Right lobe of liver (tissue), 6 donors: Measurements from ENCODE around the gene CNTN5. TPM values are rescaled to one million over a fixed set of nuclear protein-coding genes. Genes with fewer than 3 reads are reported as not detected.

Experiments used
- ATAC-seq, 4 donors: fragments of 200-7000 bp; cut with Tn5 transposase; one replicate each; pipeline ENCODE4 v1.9.1; 2020; ENCODE audit warnings: mild to moderate bottlenecking in 4 of 4, moderate library complexity in 4 of 4
- DNase-seq, 3 donors: peaks; one replicate each; pipeline ENCODE4 v3.0.0-alpha.2; 2020
- H3K27ac ChIP-seq, 3 donors: fragments of 200-600 bp; one replicate each; pipeline ENCODE4 v1.8.0; 2022
- H3K27me3 ChIP-seq, 2 donors: fragments of 200-600 bp; one replicate each; pipeline ENCODE4 v1.8.0; 2022
- H3K36me3 ChIP-seq, 4 donors: fragments of 200-600 bp; sonication (generic) in 1 of 4; one replicate each; pipeline versions ENCODE4 v1.5.1 to v1.8.0; 2017 to 2022; ENCODE audit warnings: control low read depth in 1 of 4
- H3K4me1 ChIP-seq, 4 donors: fragments of 200-600 bp; sonication (generic) in 1 of 4; one replicate each; pipeline versions ENCODE4 v1.5.1 to v1.8.0; 2017 to 2022; ENCODE audit warnings: control low read depth in 1 of 4
- H3K4me3 ChIP-seq, 3 donors: fragments of 200-600 bp; one replicate each; pipeline ENCODE4 v1.8.0; 2022
- H3K9me3 ChIP-seq, 4 donors: fragments of 200-600 bp; sonication (generic) in 1 of 4; one replicate each; pipeline versions ENCODE4 v1.5.1 to v1.8.0; 2017 to 2022; ENCODE audit warnings: control low read depth in 1 of 4
- CTCF ChIP-seq, 4 donors: fragments of 200-600 bp in 3 of 4; fragments of 450-650 bp in 1 of 4; IDR thresholded peaks; one replicate each; pipeline versions ENCODE4 v1.5.1 to v1.8.0; 2016 to 2022; ENCODE audit warnings: antibody characterized with exemption in 4 of 4, mild to moderate bottlenecking in 2 of 4
- POLR2A ChIP-seq: fragments of 450-650 bp; IDR thresholded peaks from one replicate; pipeline ENCODE4 v1.6.1; 2017; ENCODE audit warnings: antibody characterized with exemption, mild to moderate bottlenecking
- WGBS: methylation state at CpG from one replicate; pipeline ENCODE4 v1.1.6; 2018; ENCODE audit warnings: low coverage, low lambda C conversion rate; ENCODE audit not compliant: insufficient coverage; ENCODE audit errors: missing lambda C conversion rate; 5-methylcytosine and 5-hydroxymethylcytosine counted together
- intact Hi-C, 2 donors: fragments of 100-400 bp; cut with DNase I; formaldehyde crosslinking; loops; one replicate each; pipeline versions ENCODE4 v1.11.2 to v1.14.1; 2022
- total RNA-seq, 6 experiments: library from RNA; depleted of rRNA in 2 of 6; stranded (reverse); fragments of >200 nt in 2 of 6; fragmentation: NEBNext Ultra II Directional in 3 of 6; extraction: Animal tissue kit (Norgen Biotek cat#: 25700) in 3 of 6; gene quantifications; one replicate each; pipeline versions ENCODE4 v1.1.0 to v1.2.4, GENCODE V29; 2016 to 2023
- donor health status: DM: no; HTN: yes; CAD: no.
- donor health status: DM: no; HTN: no; CAD: no.
- donor health status: DM: no; HTN: no; CAD: no.
- donor health status: DM: no; HTN: yes; CAD: no.
- donor health status: DM: no; HTN: yes; CAD: no.

CNTN5 gene
- total RNA-seq, 6 experiments from 2014 or later: 0.13 to 0.19 TPM; not detected in 4

GRCh38 chr11:99592266-99592665 lies 571.5 kb downstream of the CNTN5 start:
- H3K27me3 ChIP-seq: no peaks in the 10 kb centered on the region
- WGBS: 37% methylated on average over 4 of the region's 4 CpGs
- intact Hi-C loops: no loop called here
- ATAC-seq: no peak
- no peaks in the 10 kb centered on the region for H3K36me3 ChIP-seq
- no peak overlapping the region for H3K27ac ChIP-seq
- H3K9me3 ChIP-seq: no peaks in the 10 kb centered on the region
- TF ChIP-seq POLR2A (no peak), CTCF (IDR thresholded peaks at IDR 0.05) (no peak)
- no peak overlapping the region for H3K4me3 ChIP-seq
- no peaks in the 10 kb centered on the region for H3K4me1 ChIP-seq
- DNase-seq: no peak

DNA sequence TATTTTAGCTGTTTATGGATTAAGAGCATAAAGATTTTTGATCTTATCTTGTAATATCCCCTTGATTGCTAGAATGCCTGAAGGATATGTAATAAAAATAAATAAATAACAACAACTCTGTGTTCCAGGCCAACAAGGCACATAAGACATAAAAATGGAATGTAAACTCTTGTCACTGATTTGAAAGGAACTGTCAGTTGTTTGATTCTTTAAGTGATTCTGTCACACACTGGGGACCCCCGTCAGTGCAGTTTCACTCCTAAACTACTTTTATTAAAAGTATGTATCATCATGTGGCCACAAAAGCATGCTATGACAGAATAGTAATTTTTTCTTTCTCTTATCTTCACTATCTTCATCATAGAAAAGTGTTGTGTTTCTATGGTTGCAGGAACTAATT lies 572.4 kb downstream of the CNTN5 start:
- H3K27ac ChIP-seq: no peak overlapping the region
- no peaks in the 10 kb centered on the region for H3K27me3 ChIP-seq
- H3K36me3 ChIP-seq: no peaks in the 10 kb centered on the region
- H3K4me1 ChIP-seq: no peaks in the 10 kb centered on the region
- WGBS: 27% methylated on average over 1 of the region's 1 CpG
- ATAC-seq (no peak), DNase-seq (no peak)
- TF ChIP-seq POLR2A: no peak
- TF ChIP-seq CTCF (IDR thresholded peaks at IDR 0.05): no peak
- no peak overlapping the region for H3K4me3 ChIP-seq
- no peaks in the 10 kb centered on the region for H3K9me3 ChIP-seq
- intact Hi-C loops: no loop called here

- H3K4me3 ChIP-seq: no peak overlapping the region
- H3K4me1 ChIP-seq: no peaks in the 10 kb centered on the region
- no peaks in the 10 kb centered on the region for H3K9me3 ChIP-seq
- H3K27me3 ChIP-seq: no peaks in the 10 kb centered on the region
- TF ChIP-seq POLR2A (no peak), CTCF (IDR thresholded peaks at IDR 0.05) (no peak)
- no peak for DNase-seq
- intact Hi-C loops: no loop called here
- no peak overlapping the region for H3K27ac ChIP-seq
- no peaks in the 10 kb centered on the region for H3K36me3 ChIP-seq
- 39% methylated on average over 1 of the region's 1 CpG for WGBS
- no peak for ATAC-seq
Observed at GRCh38 chr11:99601179-99601578, 580.4 kb downstream of the CNTN5 start.

DNA sequence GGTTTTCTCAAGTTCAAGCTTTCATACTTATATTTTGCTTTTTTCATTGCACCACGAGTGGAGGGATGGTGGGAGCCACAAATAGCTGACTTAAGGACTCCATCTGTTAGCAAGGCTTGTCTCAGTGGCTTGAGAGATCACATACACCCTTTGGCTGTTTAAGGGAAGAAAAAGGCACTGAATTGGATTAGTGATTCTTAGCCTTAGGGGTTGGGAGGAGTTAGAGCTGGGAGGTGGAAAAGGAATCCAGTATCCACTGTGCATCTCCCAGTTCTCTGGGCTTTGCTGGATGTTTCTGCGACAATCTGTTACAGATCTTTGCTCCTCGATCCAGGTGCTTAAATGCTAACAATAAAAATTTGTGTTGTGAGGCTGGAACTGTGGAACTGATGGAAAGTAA lies 593.6 kb downstream of the CNTN5 start:
- Histone ChIP-seq H3K36me3 (no peaks in the 10 kb centered on the region), H3K27ac (no peak overlapping the region), H3K9me3 (no peaks in the 10 kb centered on the region), H3K4me3 (no peak overlapping the region), H3K4me1 (no peaks in the 10 kb centered on the region), H3K27me3 (peaks cover 0 to 4% of the 10 kb centered on the region in 2 donors)
- intact Hi-C loops: no loop called here
- DNase-seq (no peak), ATAC-seq (no peak)
- WGBS: 40% methylated on average over 3 of the region's 3 CpGs
- no peak for TF ChIP-seq POLR2A
- no peak for TF ChIP-seq CTCF (IDR thresholded peaks at IDR 0.05)

GRCh38 chr11:99630629-99631028 lies 609.9 kb downstream of the CNTN5 start:
- 54% methylated on average over 5 of the region's 5 CpGs for WGBS
- Histone ChIP-seq H3K36me3 (no peaks in the 10 kb centered on the region), H3K4me1 (peaks cover 0 to 3% (median 0%) of the 10 kb centered on the region in 4 donors), H3K27ac (no peak overlapping the region), H3K27me3 (no peaks in the 10 kb centered on the region), H3K4me3 (no peak overlapping the region), H3K9me3 (no peaks in the 10 kb centered on the region)
- ATAC-seq (no peak), DNase-seq (no peak)
- intact Hi-C loops: no loop called here
- TF ChIP-seq POLR2A (no peak), CTCF (IDR thresholded peaks at IDR 0.05) (no peak)
